ENCODE data around the gene SLC16A4.
"Not testable (repeated sequence)": the region's sequence is repeated elsewhere in the genome, so short reads cannot be mapped to it uniquely, and the experiment has no call there.

Gene SLC16A4

DNA sequence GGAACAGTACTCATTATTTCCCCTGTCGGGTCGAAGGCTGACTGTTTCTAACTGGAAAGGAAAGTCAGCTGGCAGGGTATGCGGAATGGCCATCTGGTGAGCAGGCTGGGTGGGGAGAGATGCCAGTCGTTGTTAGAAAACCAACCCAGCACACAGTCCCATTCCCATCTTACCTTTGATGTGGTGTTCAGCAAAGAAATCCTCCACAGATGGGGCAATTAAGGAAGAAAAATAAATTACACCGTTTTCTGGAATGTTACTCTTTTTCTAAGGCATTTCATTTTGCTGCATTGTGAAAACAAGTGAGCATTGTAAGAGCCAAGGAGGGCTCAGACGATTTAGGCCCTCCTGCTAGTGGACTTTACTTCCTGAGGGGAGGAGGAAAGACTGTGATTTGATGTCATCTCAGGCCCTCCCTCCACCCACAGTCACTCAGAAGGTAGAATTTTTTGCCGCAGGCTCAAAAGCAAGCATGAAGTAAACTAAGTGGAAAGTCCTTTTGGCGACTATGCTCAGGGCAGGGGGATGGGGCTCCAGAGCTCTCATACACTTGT is at the start of gene SLC16A4:
Gene SLC16A4 (minus strand): TSS at position 335 of the 554 bp plus-strand sequence. CDS start 1,703 bp downstream, outside the sequence.
- TF ChIP-seq, protein P1, sequence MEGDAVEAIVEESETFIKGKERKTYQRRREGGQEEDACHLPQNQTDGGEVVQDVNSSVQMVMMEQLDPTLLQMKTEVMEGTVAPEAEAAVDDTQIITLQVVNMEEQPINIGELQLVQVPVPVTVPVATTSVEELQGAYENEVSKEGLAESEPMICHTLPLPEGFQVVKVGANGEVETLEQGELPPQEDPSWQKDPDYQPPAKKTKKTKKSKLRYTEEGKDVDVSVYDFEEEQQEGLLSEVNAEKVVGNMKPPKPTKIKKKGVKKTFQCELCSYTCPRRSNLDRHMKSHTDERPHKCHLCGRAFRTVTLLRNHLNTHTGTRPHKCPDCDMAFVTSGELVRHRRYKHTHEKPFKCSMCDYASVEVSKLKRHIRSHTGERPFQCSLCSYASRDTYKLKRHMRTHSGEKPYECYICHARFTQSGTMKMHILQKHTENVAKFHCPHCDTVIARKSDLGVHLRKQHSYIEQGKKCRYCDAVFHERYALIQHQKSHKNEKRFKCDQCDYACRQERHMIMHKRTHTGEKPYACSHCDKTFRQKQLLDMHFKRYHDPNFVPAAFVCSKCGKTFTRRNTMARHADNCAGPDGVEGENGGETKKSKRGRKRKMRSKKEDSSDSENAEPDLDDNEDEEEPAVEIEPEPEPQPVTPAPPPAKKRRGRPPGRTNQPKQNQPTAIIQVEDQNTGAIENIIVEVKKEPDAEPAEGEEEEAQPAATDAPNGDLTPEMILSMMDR (IDR thresholded peaks at IDR 0.05; ENCODE audit: control insufficient read depth, insufficient read depth, low read depth, low read length, missing control alignments): no peak
- no peak for DNase-seq (ENCODE audit: low read depth)
- peak within 1 kb of the TSS; percentile 43 for H3K4me3 ChIP-seq (ENCODE audit: control insufficient read depth, low read depth, low read length)

DNA sequence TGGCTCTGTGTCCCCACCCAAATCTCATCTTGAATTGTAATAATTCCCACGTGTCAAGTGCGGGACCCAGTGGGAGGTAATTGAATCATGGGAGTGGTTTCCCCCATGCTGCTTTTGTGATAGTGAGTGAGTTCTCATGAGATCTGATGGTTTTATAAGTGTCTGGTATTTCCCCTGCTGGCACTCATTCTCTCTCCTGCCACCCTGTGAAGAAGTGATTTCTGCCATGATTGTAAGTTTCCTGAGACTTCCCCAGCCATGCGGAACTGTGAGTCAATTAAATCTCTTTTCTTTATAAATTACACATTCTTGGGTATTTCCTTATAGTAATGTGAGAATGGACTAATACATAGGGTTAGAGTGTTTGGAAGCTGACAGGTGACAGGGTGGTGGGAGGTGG is 49.0 kb upstream of the SLC16A4 start:
- not testable (repeated sequence) for DNase-seq (ENCODE audit: low read depth); H3K4me3 ChIP-seq (ENCODE audit: control insufficient read depth, low read depth, low read length)

GRCh38 chr1:110438893-110439292 is 48.1 kb upstream of the SLC16A4 start:
- no peak for DNase-seq (ENCODE audit: low read depth)
- TF ChIP-seq, protein P1 (IDR thresholded peaks at IDR 0.05; ENCODE audit: control insufficient read depth, insufficient read depth, low read depth, low read length, missing control alignments): no peak
- H3K4me3 ChIP-seq (ENCODE audit: control insufficient read depth, low read depth, low read length): no peak overlapping the region

DNA sequence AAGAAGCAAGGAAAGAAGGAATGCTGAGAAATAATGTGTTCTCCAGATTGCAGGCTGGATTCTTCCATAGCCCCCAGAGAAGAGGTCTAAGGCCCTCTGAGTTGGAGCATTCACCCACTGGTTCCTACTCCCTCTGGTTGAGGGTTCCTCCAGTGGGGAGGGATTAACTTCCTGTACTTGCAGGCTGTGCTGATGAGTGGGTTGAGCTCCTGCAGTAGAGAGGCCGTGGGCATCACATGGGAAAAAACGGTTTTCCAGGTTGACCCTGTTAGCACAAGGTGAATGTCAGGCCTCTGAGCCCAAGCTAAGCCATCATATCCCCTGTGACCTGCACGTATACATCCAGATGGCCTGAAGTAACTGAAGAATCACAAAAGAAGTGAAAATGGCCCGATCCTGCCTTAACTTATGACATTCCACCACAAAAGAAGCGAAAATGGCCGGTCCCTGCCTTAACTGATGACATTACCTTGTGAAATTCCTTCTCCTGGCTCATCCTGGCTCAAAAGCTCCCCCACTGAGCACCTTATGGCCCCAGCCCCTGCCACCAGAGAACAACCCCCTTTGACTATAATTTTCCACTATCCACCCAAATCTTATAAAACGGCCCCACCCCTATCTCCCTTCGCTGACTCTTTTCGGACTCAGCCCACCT is 46.9 kb upstream of the SLC16A4 start:
- DNase-seq (ENCODE audit: low read depth); H3K4me3 ChIP-seq (ENCODE audit: control insufficient read depth, low read depth, low read length): not testable (repeated sequence)

- H3K4me3 ChIP-seq (ENCODE audit: control insufficient read depth, low read depth, low read length): no peak overlapping the region
- DNase-seq (ENCODE audit: low read depth): peak; percentile 55
- TF ChIP-seq, protein P1 (IDR thresholded peaks at IDR 0.05; ENCODE audit: control insufficient read depth, insufficient read depth, low read depth, low read length, missing control alignments): no peak
Observed at GRCh38 chr1:110436635-110437034, 45.8 kb upstream of the SLC16A4 start.

DNA sequence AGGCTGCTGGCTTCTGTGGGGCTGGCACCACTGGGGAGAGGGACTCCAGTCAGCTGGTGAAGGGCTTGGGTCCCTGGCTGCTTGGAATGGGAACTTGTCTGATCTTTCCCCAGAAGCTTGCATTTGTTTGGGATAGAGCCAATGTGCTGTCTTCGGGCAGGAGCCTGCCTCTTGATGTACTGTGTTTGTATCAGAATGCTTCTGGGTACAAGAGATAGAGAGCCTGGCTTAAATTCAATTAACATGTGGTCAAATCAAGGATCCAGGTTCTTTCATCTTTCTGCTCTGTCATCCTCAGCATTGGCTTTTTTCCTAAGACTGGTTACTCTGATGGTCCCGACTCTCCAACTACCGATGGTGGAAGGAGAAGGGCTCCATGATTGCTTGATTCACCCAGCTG is 44.1 kb upstream of the SLC16A4 start:
- no peak overlapping the region for H3K4me3 ChIP-seq (ENCODE audit: control insufficient read depth, low read depth, low read length)
- TF ChIP-seq, protein P1 (IDR thresholded peaks at IDR 0.05; ENCODE audit: control insufficient read depth, insufficient read depth, low read depth, low read length, missing control alignments): no peak
- no peak for DNase-seq (ENCODE audit: low read depth)

DNA sequence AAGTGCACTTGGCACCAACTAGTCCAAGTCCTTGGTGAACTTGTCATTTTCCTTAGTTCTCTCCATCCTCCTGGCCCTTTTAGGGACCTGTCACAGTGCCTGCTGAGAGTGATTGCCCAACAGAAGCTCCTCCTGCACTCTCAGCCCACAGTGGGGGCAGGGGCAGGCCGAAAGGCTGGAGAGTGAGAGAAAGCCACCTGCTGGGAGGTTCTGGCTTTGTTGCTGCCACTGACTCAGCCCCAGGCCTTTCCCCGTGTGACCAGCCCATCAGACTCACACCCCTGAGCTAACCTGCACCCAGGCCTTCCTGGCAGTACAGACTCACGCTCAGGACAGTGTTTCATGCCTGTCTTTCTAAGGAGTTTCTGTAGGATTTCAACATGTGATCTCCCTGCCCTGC is 43.0 kb upstream of the SLC16A4 start:
- no peak overlapping the region for H3K4me3 ChIP-seq (ENCODE audit: control insufficient read depth, low read depth, low read length)
- DNase-seq (ENCODE audit: low read depth): no peak
- TF ChIP-seq, protein P1 (IDR thresholded peaks at IDR 0.05; ENCODE audit: control insufficient read depth, insufficient read depth, low read depth, low read length, missing control alignments): peak; percentile 21

GRCh38 chr1:110433213-110433612 is 42.4 kb upstream of the SLC16A4 start:
- H3K4me3 ChIP-seq (ENCODE audit: control insufficient read depth, low read depth, low read length): no peak overlapping the region
- no peak for DNase-seq (ENCODE audit: low read depth)
- TF ChIP-seq, protein P1 (IDR thresholded peaks at IDR 0.05; ENCODE audit: control insufficient read depth, insufficient read depth, low read depth, low read length, missing control alignments): no peak
